ENCODE data around the gene CPZ.

CPZ gene

DNA sequence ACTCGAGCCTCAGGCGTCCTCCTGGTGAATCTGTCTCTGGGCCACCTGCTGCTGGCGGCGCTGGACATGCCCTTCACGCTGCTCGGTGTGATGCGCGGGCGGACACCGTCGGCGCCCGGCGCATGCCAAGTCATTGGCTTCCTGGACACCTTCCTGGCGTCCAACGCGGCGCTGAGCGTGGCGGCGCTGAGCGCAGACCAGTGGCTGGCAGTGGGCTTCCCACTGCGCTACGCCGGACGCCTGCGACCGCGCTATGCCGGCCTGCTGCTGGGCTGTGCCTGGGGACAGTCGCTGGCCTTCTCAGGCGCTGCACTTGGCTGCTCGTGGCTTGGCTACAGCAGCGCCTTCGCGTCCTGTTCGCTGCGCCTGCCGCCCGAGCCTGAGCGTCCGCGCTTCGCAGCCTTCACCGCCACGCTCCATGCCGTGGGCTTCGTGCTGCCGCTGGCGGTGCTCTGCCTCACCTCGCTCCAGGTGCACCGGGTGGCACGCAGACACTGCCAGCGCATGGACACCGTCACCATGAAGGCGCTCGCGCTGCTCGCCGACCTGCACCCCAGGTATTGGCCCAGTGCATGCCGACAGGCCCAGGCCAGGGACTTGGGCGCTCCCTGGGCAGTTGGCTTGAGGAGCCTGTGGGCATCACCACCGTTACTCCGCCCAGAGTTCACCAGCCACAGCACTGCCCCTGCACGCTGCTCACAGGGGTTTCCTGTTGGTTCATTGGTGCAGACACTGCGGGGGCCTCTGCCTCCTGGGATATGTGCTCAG lies 11.3 kb upstream of the CPZ start:
- DNase-seq = no peak

DNA sequence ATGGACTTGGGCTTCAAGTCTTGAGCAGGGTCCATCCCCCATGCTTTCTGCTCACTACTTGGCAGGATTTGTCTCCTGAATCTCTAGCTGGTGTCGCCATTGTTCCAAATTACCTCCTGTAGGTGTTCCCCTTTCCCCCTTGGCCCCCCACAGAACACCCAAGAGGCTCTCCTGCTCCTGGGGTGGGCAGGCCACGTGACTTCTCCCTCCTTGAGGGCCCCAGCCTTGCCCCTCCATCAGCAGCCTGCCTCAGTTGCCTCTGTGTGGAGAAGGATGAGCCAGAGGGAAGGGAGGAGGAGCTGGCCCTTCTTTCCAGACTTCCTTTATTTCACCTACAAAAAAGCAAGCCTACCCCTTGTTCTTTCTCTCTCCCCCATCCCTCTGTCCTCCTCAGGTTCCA lies 10.5 kb upstream of the CPZ start:
- no peak for DNase-seq

DNA sequence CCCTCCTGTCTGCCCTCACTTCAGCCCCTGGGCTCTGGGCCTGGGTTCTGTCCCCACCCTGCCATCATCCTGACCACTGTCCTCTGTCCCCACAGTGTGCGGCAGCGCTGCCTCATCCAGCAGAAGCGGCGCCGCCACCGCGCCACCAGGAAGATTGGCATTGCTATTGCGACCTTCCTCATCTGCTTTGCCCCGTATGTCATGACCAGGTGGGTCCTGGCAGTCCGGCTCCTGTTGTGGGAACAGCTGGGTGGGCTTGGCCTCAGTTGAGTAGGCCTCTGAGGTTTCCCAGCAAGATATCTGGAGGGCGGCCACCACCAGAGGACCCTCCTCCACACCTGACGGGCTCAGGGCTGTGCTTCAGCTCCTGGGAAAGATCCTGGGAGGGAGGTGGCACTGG lies 10.1 kb upstream of the CPZ start:
- DNase-seq = no peak

DNA sequence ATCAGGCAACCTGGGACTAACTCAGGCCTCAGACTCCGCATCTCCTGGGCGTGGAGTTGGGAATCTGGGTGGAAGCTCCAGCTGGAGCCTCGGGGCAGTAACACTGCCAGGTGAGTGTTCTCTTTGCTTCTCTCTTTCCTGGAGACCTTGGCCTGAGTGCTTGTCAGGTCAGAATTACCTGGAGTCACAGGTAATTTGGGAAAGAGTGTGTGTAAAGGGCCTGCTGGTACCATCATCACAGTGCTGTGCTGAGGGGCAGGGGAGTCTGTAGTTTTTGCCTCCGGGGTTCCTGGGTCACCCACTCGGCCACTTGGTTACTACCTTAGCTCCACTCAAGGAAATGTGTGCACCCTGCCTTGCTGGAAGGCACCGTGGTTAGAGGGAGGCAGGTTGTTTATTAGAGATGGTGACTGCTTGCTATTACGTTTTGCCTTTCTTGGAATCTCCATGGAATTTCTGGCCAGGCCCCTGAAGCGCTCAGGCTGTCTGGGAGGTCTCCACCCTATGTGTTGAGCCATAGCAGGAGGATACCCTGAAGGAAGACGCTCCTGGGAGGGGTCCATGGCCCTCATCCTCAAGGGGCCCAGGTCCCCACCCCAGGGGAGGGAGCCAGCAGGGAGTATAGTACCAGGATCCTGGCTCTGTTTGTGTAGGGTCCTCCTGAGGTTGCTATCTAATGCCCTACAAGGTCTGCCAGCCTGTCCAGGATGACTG lies 9.5 kb upstream of the CPZ start:
- no peak for DNase-seq

DNA sequence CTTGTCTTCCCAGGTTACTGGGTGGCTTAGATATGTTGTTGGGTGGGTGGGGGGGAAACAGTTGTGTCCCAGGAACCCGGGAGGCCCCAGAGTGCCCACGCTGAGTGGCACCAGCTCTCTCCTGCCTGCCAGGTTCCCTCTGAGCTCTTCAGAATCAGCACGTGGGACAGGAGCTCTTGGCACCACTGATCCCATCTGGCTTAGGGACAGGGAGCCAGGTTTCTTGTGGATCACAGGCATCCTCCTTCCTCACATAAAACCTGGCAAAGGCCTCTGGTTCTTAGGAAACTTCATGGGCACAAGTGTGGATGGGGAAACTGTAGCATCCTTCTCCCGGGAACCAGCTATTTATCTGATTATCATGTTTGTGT lies 8.9 kb upstream of the CPZ start:
- DNase-seq = no peak

DNA sequence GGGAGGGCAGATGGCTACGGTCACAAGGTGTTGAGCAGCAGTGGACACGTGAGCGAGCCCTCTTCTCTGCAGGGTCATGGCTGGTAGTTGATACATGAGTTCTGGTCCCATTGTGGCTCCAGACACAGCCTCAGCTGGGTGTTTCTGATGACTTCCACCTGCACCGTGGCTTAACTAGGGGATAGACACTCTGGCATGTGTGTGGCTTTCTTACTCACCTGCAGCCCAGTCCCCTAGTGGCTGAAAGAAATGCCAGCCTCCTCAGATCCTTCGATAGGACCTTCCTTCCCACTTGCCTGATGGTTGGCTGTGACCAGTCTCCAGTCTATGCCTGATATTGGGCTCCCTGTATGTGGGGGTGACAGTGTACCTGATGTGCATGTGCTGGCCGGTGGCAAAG lies 7.4 kb upstream of the CPZ start:
- no peak for DNase-seq

GRCh38 chr4:8585721-8586212 lies 6.8 kb upstream of the CPZ start:
- DNase-seq = no peak

DNA sequence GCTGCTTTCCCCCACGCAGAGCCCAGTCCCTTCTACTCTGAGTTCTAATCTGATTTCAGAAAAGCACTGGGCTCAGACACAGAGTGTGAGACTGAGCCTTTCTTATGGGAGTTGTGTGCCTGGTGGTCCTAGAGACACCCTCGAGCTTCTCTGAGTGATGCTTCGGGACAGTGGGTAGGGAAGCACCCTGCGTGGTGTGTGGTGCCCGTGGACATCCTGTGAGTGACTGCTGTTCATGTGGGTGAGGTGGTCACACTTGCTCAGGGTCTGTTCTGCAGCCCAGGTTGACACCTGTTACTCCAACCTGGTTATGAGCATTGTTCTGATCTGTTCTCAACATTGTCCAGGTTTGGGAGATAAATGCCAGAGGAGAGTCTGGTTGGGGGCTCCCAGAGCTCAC lies 6.3 kb upstream of the CPZ start:
- DNase-seq = no peak

DNA sequence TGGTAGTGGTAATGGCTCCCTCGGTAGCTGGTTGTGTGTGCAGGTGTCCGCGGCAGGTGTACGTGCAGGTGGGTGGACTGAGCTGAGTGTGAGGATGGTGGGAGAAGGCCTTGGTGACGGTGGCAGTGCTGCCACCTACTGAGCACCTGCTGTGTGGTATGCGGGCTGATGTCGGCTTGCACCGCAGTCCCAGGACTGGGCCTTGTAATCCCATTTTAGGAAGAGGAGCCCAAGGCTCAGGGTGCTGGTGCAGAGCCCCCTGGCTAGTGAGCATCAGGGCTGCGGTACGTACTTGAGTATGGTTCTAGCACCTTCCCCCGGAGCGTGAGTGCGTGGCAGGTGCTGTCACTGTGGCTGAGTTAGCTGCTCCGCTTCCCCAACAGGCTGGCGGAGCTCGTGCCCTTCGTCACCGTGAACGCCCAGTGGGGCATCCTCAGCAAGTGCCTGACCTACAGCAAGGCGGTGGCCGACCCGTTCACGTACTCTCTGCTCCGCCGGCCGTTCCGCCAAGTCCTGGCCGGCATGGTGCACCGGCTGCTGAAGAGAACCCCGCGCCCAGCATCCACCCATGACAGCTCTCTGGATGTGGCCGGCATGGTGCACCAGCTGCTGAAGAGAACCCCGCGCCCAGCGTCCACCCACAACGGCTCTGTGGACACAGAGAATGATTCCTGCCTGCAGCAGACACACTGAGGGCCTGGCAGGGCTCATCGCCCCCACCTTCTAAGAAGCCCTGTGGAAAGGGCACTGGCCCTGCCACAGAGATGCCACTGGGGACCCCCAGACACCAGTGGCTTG lies 5.7 kb upstream of the CPZ start:
- no peak for DNase-seq

DNA sequence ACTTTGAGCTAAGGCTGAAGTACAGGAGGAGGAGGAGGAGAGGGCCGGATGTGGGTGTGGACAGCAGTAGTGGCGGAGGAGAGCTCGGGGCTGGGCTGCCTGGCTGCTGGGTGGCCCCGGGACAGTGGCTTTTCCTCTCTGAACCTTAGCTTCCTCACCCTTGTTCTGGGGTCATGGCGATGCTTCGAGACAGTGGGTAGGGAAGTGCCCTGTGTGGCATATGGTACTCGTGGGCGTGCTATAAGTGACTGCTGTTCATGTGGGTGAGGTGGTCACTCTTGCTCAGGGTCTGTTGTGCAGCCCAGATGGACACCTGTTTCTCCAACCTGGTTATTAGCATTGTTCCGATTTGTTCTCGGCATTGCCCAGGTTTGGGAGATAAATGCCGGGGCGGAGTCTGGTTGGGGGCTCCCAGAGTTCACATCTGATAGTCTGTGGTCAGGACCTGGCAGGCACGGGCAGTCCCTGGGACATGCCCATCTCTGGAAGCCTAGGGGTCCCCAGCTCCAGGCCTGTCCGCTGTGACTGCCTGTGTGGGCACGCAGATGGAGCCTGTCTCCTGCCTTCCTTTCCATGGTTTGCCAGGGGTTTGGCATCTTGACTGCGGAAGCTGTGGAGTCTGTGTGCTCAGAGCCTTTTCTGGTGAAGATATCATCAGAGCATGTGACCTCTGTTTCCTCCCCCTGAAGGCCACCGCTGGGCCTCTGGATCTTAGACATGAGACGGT lies 4.9 kb upstream of the CPZ start:
- no peak for DNase-seq

DNA sequence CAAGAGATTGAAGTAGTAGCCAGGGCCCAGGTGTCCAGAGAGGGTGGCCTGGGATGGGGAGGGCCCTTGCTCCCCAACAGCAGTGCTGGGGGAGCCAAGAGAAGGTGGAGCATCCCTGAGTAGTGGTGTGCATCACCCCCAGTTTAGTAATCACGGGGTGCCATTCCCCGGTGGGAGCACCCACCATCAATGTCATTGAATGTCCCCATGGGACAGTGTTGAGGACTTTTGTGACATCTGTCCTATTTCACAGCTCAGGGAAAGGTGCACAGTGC lies 4.4 kb upstream of the CPZ start:
- DNase-seq = no peak

DNA sequence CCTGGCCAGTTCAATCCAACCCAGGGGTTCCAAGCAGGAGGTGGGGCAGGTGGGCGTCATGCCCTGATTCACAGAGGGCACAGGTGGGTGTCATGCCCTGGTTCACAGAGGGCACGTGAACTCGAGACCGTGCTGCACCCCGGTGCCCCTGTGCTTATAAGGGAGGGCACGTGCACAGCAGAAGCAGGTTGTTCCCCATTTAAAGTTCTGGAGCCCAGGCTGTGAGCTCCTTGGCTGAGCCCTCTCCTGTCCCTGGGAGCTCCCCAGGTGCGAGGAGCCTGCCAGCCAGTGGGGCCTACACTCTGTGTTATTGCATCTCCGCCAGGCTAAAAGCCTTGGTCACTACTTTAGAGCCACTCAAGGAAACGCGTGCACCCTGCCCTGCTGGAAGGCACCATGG lies 3.2 kb upstream of the CPZ start:
- DNase-seq = no peak

- no peak for DNase-seq
Observed at GRCh38 chr4:8589823-8590545, 2.6 kb upstream of the CPZ start.

DNA sequence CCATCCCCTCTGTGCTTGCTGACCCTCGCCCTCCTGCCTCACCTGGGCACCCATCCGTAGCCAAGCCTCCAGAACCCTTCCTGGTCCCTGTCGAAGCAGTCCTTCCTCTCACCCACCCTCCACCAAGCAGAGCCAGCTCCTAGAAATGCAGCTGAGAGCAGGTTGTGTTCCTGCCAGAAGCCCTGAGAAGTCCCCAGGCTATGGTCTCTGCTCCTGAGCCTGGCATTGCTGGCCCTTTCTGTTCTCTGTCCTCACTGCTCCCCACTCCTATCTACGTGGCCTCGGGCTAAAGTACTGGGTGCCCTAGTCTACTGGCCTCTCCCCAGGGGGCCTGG lies 2.1 kb upstream of the CPZ start:
- DNase-seq = no peak

DNA sequence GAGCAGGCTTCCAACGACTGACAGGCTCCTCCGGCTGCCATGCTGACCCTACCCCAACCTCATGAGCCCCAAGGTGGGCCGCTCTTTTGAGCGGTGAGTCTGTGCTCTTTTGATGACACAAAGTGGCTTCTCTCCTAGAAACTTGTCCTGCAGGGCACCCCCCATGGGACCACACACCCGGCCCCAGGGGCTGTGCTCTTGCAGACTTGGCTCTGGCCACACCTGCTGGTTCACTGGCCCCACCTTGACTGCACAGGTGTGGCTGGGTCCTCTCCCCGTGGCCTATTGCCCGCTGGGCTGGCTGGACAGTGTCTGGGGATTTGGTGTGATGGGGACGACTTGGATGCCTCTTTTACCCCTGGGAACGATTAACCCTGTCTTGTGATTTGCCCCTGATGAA lies 1.5 kb upstream of the CPZ start:
- no peak for DNase-seq

DNA sequence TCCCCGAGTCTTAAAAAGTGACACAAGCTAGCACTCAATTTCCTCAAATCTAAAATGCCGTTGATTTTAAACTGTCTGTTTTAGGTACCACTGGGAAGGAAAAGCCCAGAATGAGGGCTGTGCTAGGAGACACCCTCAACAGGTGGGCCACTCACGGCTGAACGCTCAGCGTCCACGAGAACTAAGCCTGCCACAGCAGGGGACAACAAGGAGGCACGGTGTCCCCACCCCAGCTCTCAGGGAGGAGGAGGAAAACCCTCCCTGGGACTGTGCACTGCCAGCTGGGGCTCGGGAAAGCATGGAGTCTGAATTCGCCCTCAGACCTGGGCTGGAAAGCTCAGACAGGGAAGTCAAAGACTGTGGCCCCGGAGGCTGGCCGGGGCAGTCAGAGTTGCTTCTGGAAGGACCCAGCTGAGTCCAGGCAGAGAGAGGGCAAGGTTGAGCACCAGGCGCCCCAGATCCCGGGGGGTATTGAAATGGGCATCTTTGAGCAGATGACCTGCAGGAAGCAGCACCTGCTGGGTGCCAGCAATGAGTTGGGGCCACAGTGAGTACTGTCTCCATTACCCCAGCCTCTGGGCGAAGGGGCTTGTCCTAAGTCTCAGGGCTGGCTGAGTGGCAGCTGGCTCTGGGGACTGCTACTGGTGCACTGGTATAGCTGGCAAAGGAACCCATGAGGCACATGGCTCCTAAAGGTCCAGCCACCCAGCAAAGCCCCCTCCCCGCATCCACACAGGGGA lies 769 bp upstream of the CPZ start:
- no peak for DNase-seq

DNA sequence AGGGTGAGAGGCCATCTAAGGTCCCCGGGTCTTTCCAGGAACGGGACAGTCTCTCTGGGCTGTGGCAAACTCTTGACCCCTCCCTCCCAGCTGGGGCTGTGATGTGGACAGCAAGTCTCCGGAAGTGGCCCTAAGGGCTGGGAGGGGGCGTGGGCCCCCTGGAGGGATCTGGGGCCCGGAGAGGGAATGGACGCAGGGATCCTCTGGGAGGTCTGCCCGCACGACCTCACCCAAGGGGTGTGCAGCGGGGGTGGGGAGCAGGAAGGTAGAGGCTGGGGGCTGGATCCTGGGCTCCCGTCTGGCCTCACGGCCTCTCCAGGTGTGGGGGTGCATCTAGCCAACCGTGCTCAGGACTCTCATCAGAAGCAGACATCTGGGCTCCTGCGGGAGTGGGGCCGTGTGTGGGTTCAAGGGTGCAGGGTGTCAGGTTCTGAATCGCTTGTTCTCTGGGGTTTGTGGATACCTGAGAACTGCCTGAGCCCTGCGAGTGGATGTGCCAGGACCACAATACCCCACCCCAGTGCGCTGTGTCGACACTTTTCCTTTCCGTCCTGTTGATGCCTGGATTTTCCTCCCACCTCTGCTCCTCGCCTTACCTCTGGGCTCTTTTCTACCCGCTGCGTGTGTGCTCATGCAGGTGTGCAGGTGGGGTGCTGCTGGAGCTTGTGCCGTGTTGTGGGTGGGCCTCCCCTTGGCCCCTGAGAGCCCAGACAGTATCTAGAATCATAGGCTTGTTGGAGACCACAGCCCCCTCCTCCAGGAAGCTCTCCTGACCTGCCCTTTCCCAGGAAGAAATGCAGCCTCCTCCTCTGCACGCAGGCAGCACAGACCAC lies 915 bp downstream of the CPZ start:
- no peak for DNase-seq

- DNase-seq = no peak
Observed at GRCh38 chr4:8594097-8595038, 1.8 kb downstream of the CPZ start.

DNA sequence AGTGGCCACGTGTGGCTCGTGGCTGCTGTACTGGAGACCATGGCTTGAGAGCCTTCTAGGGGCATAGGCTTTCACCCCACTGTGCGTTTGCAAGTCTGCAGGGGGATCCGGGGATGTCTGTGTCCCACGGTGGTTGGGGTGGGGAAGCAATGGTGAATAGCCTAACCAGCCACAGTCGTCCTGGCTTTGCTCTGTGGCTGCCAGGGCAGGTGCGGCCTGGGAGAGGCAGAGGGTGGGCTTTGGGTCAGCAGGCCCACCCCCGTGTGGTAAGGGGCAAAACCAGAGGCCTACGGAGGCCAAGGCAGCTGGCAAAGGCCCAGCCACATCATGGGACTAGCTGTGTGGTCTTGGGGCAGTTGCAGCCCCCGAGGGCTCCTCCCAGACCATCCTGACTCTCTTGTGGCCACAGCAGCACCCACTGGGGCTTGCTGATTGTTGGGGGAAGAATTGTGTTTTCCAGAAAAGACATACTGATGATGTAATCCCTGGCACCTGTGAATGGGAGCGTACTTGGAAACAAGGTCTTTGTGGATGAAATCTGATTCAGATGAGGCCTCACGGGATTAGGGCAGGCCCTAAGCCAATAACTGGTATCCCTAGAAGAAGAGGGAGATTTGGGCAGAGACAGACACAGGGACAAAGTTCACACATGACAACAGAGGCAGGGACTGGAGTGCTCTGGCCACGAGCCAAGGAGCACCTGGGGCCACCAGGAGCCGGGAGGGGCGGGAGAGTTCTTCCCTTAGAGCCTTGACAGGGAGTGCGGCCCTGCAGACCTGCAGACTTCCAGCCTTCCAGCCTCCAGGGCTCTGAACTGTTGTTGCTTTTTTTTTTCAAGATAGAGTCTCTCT lies 2.9 kb downstream of the CPZ start:
- no peak for DNase-seq
